Body of pancreas (tissue), 4 donors: ENCODE data around the gene ZNF79.

Experiments used
- POLR2A ChIP-seq, 3 donors: fragments of 450-650 bp; IDR thresholded peaks; one replicate each; pipeline ENCODE4 v1.6.1; 2016; ENCODE audit warnings: antibody characterized with exemption in 3 of 3, mild to moderate bottlenecking in 2 of 3
- TF ChIP-seq, protein P1 (sequence below), 7 experiments: fragments of 450-650 bp in 4 of 7; fragments of 200-600 bp in 3 of 7; sonication (generic) in 3 of 7; IDR thresholded peaks; one replicate each; pipeline ENCODE4 v1.5.1; 2016 to 2019; ENCODE audit warnings: antibody characterized with exemption in 7 of 7

DNA sequence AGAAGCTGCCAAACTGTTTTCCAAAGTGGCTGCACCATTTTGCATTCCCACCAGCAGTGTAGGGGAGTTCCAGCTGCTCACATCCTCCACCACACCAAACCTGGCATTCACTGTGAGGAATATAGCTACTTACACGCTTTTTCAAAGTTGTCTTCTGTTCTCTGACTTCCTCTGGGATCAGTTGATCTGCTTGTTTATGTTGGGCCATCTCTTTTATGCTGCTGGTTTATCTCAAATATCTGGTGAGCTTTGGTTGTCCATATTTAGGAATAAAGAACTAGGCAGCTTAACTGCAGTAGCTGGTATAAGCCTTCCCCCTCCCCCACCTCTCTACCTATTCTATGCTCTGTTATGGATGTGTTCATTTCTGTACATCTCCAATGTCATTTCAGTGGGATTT is 8.5 kb upstream of the ZNF79 start:
- TF ChIP-seq, protein P1, sequence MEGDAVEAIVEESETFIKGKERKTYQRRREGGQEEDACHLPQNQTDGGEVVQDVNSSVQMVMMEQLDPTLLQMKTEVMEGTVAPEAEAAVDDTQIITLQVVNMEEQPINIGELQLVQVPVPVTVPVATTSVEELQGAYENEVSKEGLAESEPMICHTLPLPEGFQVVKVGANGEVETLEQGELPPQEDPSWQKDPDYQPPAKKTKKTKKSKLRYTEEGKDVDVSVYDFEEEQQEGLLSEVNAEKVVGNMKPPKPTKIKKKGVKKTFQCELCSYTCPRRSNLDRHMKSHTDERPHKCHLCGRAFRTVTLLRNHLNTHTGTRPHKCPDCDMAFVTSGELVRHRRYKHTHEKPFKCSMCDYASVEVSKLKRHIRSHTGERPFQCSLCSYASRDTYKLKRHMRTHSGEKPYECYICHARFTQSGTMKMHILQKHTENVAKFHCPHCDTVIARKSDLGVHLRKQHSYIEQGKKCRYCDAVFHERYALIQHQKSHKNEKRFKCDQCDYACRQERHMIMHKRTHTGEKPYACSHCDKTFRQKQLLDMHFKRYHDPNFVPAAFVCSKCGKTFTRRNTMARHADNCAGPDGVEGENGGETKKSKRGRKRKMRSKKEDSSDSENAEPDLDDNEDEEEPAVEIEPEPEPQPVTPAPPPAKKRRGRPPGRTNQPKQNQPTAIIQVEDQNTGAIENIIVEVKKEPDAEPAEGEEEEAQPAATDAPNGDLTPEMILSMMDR (IDR thresholded peaks at IDR 0.05): no peak
- no peak for TF ChIP-seq POLR2A (IDR thresholded peaks at IDR 0.05)
